ENCODE results near the gene ERCC3. TPM values are rescaled to one million over a fixed set of nuclear protein-coding genes. Genes with fewer than 3 reads are reported as not detected.

ERCC3 gene
- total RNA-seq, 2 donors from 2014 or later, result 51.6 to 58.2 TPM

Other genes starting within 250 kb of the ERCC3 start
- gene BIN1, start 187.0 kb downstream of the ERCC3 start, total RNA-seq, result 100 to 1,000 TPM in 1 of 2 donors, 10 to 100 TPM in 1; 84.0 to 110 TPM
- not detected for gene CYP27C1, start 73.8 kb downstream of the ERCC3 start, total RNA-seq
- 10 to 100 TPM; 44.9 to 92.5 TPM for gene MAP3K2, start 93.8 kb upstream of the ERCC3 start, total RNA-seq
- gene PROC, start 124.3 kb upstream of the ERCC3 start, total RNA-seq, result not detected
- 10 to 100 TPM; 33.3 to 43.8 TPM for gene IWS1, start 232.3 kb upstream of the ERCC3 start, total RNA-seq
- under 1 TPM; 0.16 to 0.19 TPM for gene MYO7B, start 241.5 kb upstream of the ERCC3 start, total RNA-seq

All from activated T-helper 17 cell treated with anti-CD3 and anti-CD28 coated beads, Interleukin-2, amount 50 U/mL, for 72 hours (primary cell).